SU-DHL-6 (cell line): ENCODE data around the gene UBE2J2.

ENCODE experiments used
- H2AFZ ChIP-seq: fragments of 200-600 bp; sonication (generic); 2 replicates; pipeline ENCODE4 v1.6.1; 2014; ENCODE audit warnings: low read depth, mild to moderate bottlenecking, moderate library complexity, mixed read lengths, antibody characterized with exemption, low read length; ENCODE audit not compliant: severe bottlenecking
- H3F3A ChIP-seq: fragments of 200-600 bp; shearing (Covaris generic); 2 replicates; pipeline ENCODE4 v1.6.0; 2016; ENCODE audit warnings: antibody characterized with exemption, mild to moderate bottlenecking; ENCODE audit not compliant: insufficient read depth
- H3K27ac ChIP-seq: fragments of 200-600 bp; sonication (generic); 2 replicates; pipeline ENCODE4 v1.5.1; 2016; ENCODE audit warnings: low read depth, mild to moderate bottlenecking, low read length, moderate library complexity, mixed read lengths
- H3K27me3 ChIP-seq: fragments of 200-600 bp; sonication (generic), shearing (Covaris generic); 2 replicates; pipeline ENCODE4 v1.6.0; 2014; ENCODE audit warnings: mild to moderate bottlenecking, low read length
- H3K36me3 ChIP-seq: fragments of 200-600 bp; sonication (generic); 2 replicates; pipeline ENCODE4 v1.6.1; 2014; ENCODE audit warnings: mild to moderate bottlenecking, low read length, mixed read lengths
- H3K4me2 ChIP-seq: fragments of 300-600, 200-600 bp; shearing (Covaris generic), sonication (generic); 2 replicates; pipeline ENCODE4 v1.6.0; 2014; ENCODE audit warnings: low read length, low read depth, mild to moderate bottlenecking; ENCODE audit not compliant: poor library complexity, severe bottlenecking
- H3K4me3 ChIP-seq: fragments of 200-600 bp; sonication (generic); 2 replicates; pipeline ENCODE4 v1.5.1; 2014; ENCODE audit warnings: antibody characterized with exemption, low read length, mild to moderate bottlenecking, mixed read lengths; ENCODE audit not compliant: insufficient read depth, poor library complexity, severe bottlenecking
- H3K79me2 ChIP-seq: fragments of 200-600 bp; sonication (generic); 2 replicates; pipeline ENCODE4 v1.6.1; 2014; ENCODE audit warnings: mild to moderate bottlenecking, low read length, moderate library complexity; ENCODE audit not compliant: insufficient read depth
- H3K9ac ChIP-seq: fragments of 200-600 bp; sonication (generic); 2 replicates; pipeline ENCODE4 v1.7.0; 2014; ENCODE audit warnings: mild to moderate bottlenecking, low read length
- H3K9me2 ChIP-seq: fragments of 200-600 bp; sonication (generic); replicated peaks from 2 replicates; pipeline ENCODE4 v1.6.1; 2014; ENCODE audit warnings: low read length; ENCODE audit not compliant: insufficient read depth
- H3K9me3 ChIP-seq: fragments of 200-600 bp; sonication (generic); 2 replicates; pipeline ENCODE4 v1.6.1; 2014; ENCODE audit warnings: low read length, mixed read lengths; ENCODE audit not compliant: insufficient read depth
- H4K20me1 ChIP-seq: fragments of 200-600 bp; sonication (generic); 2 replicates; pipeline ENCODE4 v1.6.1; 2014; ENCODE audit warnings: low read depth, mild to moderate bottlenecking, antibody characterized with exemption, low read length, moderate library complexity, mixed read lengths
- CTCF ChIP-seq: fragments of 200-600 bp; sonication (generic); IDR thresholded peaks from one replicate; pipeline ENCODE4 v1.5.1; 2017; ENCODE audit warnings: antibody characterized with exemption, mild to moderate bottlenecking, low read length, moderate library complexity; ENCODE audit not compliant: insufficient read depth, poor library complexity, severe bottlenecking
- EZH2phosphoT487 ChIP-seq: fragments of 200-600 bp; sonication (generic), shearing (Covaris generic); conservative IDR thresholded peaks from 2 replicates; pipeline ENCODE4 v1.6.1; 2018; ENCODE audit warnings: mild to moderate bottlenecking, antibody characterized with exemption, low read length, moderate library complexity, mixed read lengths

Gene UBE2J2

GRCh38 chr1:1304331-1305299 lies 31.0 kb upstream of the UBE2J2 start:
- Histone ChIP-seq H3K79me2 (peaks cover 12% of the 10 kb centered on the region), H3K27ac (peak overlapping the region; percentile 65), H3K9ac (peak overlapping the region; percentile 99; the same call in 1 of the 2 replicates), H3K27me3 (no peaks in the 10 kb centered on the region), H4K20me1 (no peaks in the 10 kb centered on the region; the same call in 1 of the 2 replicates), H3K4me3 (no peak overlapping the region), H3K9me2 (no peaks in the 10 kb centered on the region), H3K36me3 (no peaks in the 10 kb centered on the region), H3K9me3 (no peaks in the 10 kb centered on the region), H3F3A (no peaks in the 10 kb centered on the region; the same call in 1 of the 2 replicates), H2AFZ (no peak overlapping the region), H3K4me2 (peak overlapping the region; percentile 81)
- TF ChIP-seq EZH2phosphoT487 (no peak), CTCF (no peak)

DNA sequence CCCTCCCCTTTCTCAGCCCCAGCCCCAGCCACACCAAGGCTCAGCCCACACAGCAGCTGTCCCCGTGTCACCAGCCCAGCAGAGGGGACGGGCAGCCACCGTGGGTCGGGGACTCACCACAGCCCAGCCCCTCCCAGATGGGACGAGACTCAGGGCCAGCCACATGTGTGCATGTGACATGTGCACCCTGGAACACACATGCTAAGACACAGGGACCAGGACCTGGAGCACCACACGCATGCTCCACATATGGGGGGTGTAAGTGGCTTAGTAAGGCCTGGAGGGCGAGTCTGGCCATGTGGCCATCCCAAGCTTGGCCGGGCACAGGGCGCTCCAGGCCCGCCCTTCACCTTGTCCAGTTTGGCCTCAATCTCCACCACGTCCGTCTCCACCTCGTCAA lies 30.1 kb upstream of the UBE2J2 start:
- Histone ChIP-seq H3K9me2 (no peaks in the 10 kb centered on the region), H3K9ac (no peak overlapping the region), H3K27ac (no peak overlapping the region), H2AFZ (no peak overlapping the region), H4K20me1 (no peaks in the 10 kb centered on the region; the same call in 1 of the 2 replicates), H3K36me3 (no peaks in the 10 kb centered on the region), H3K27me3 (no peaks in the 10 kb centered on the region), H3K4me2 (no peak overlapping the region), H3K79me2 (peaks cover 6% of the 10 kb centered on the region), H3F3A (no peaks in the 10 kb centered on the region; the same call in 1 of the 2 replicates), H3K9me3 (no peaks in the 10 kb centered on the region), H3K4me3 (no peak overlapping the region)
- TF ChIP-seq CTCF = no peak
- TF ChIP-seq EZH2phosphoT487 = no peak

GRCh38 chr1:1302951-1303509 lies 29.4 kb upstream of the UBE2J2 start:
- H3K4me2 ChIP-seq = no peak overlapping the region
- no peaks in the 10 kb centered on the region; the same call in 1 of the 2 replicates for H4K20me1 ChIP-seq
- H3K79me2 ChIP-seq = peaks cover 4% of the 10 kb centered on the region
- TF ChIP-seq EZH2phosphoT487 (no peak), CTCF (no peak)
- H3K9me2 ChIP-seq = no peaks in the 10 kb centered on the region
- no peaks in the 10 kb centered on the region for H3K36me3 ChIP-seq
- no peak overlapping the region for H3K9ac ChIP-seq
- no peaks in the 10 kb centered on the region for H3K27me3 ChIP-seq
- no peaks in the 10 kb centered on the region; the same call in 1 of the 2 replicates for H3F3A ChIP-seq
- H3K4me3 ChIP-seq = no peak overlapping the region
- H2AFZ ChIP-seq = no peak overlapping the region
- no peaks in the 10 kb centered on the region for H3K9me3 ChIP-seq
- no peak overlapping the region for H3K27ac ChIP-seq
